Measurements from ENCODE around the gene CAMSAP1.
"Not testable (repeated sequence)": the region's sequence is repeated elsewhere in the genome, so short reads cannot be mapped to it uniquely, and the experiment has no call there.

CAMSAP1 gene

GRCh38 chr9:135896205-135896604, 11.1 kb downstream of the CAMSAP1 start:
- DNase-seq = no peak

GRCh38 chr9:135895202-135895848, 12.0 kb downstream of the CAMSAP1 start:
- DNase-seq = no peak

- DNase-seq = no peak
Observed at GRCh38 chr9:135893104-135893503, 14.2 kb downstream of the CAMSAP1 start.

- not testable (repeated sequence) for DNase-seq
Observed at GRCh38 chr9:135892327-135892726, 15.0 kb downstream of the CAMSAP1 start.

- no peak for DNase-seq
Observed at GRCh38 chr9:135891027-135891631, 16.2 kb downstream of the CAMSAP1 start.

GRCh38 chr9:135890190-135891026, 16.9 kb downstream of the CAMSAP1 start:
- no peak for DNase-seq

GRCh38 chr9:135889564-135890189, 17.7 kb downstream of the CAMSAP1 start:
- no peak for DNase-seq

- DNase-seq = no peak
Observed at GRCh38 chr9:135888766-135889394, 18.5 kb downstream of the CAMSAP1 start.

- no peak for DNase-seq
Observed at GRCh38 chr9:135888126-135888765, 19.1 kb downstream of the CAMSAP1 start.

GRCh38 chr9:135887585-135888050, 19.7 kb downstream of the CAMSAP1 start:
- DNase-seq = peak; percentile 73

GRCh38 chr9:135887021-135887507, 20.3 kb downstream of the CAMSAP1 start:
- DNase-seq = no peak

GRCh38 chr9:135886147-135886981, 21.0 kb downstream of the CAMSAP1 start:
- DNase-seq = no peak

- no peak for DNase-seq
Observed at GRCh38 chr9:135885100-135885853, 22.1 kb downstream of the CAMSAP1 start.

GRCh38 chr9:135884328-135885035, 22.9 kb downstream of the CAMSAP1 start:
- no peak for DNase-seq

- no peak for DNase-seq
Observed at GRCh38 chr9:135883410-135884089, 23.8 kb downstream of the CAMSAP1 start.

- DNase-seq = no peak
Observed at GRCh38 chr9:135882011-135882410, 25.3 kb downstream of the CAMSAP1 start.

GRCh38 chr9:135880438-135880837, 26.9 kb downstream of the CAMSAP1 start:
- no peak for DNase-seq

- no peak for DNase-seq
Observed at GRCh38 chr9:135879619-135880018, 27.7 kb downstream of the CAMSAP1 start.

- DNase-seq = no peak
Observed at GRCh38 chr9:135879237-135879601, 28.1 kb downstream of the CAMSAP1 start.

All from stimulated activated CD8-positive, alpha-beta memory T cell treated with anti-CD3 and anti-CD28 coated beads, Interleukin-4, amount 100 ng/mL, for 48 hours (primary cell).